ENCODE measurements around the gene PLOD1. TPM values are rescaled to one million over a fixed set of nuclear protein-coding genes. Genes with fewer than 3 reads are reported as not detected.

PLOD1 gene
- total RNA-seq, 1 experiment from 2014 or later, result 46.9 TPM

DNA sequence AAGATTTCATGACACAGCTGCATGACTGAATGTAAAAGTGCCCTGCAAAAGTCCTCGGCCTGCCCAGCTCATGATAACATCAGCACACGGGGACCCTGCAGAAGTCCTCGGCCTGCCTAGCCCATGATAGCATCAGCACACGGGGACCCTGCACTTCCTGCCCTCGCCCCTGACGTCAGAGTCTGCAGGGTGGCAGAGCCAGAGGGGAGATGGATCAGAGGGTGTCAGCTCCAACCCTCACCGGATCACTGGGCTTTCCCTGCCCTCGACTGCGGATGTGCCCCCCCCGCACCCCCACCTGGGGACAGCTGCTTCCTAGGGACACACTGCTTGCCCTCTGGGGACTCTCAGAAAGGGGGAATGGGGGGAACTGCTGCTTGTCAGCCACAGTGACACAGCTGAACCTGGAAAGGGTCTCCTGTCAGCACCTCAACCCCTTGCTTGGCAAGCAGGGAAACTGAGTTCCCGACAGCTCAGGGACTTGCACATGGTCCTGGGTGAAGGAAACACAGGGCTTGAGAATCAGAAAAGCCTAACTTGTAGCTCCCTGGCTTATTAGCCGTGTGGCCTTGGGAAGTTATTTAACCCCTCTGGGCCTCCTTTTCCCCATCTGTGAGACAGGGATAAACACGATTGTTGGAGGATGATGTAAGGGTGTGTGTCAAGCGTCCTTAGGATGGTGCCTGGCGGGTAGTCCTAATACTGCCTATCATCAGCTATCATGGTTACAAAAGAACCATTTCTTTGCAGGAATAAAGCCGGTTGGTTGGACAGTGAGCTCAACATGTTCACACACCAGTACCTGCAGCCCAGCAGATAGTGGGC lies 76.4 kb downstream of the PLOD1 start:
- TF ChIP-seq, protein P1, sequence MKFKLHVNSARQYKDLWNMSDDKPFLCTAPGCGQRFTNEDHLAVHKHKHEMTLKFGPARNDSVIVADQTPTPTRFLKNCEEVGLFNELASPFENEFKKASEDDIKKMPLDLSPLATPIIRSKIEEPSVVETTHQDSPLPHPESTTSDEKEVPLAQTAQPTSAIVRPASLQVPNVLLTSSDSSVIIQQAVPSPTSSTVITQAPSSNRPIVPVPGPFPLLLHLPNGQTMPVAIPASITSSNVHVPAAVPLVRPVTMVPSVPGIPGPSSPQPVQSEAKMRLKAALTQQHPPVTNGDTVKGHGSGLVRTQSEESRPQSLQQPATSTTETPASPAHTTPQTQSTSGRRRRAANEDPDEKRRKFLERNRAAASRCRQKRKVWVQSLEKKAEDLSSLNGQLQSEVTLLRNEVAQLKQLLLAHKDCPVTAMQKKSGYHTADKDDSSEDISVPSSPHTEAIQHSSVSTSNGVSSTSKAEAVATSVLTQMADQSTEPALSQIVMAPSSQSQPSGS (CRISPR knock-in tag; IDR thresholded peaks at IDR 0.05; ENCODE audit: borderline replicate concordance, low read depth), result no peak
- no peak for TF ChIP-seq KAT7 (CRISPR knock-in tag; IDR thresholded peaks at IDR 0.05; ENCODE audit: borderline replicate concordance)
- no peak for TF ChIP-seq IRF2 (CRISPR knock-in tag; IDR thresholded peaks at IDR 0.05; ENCODE audit: borderline replicate concordance, low read depth)
- no peak for TF ChIP-seq ZNF219 (CRISPR knock-in tag; IDR thresholded peaks at IDR 0.05; ENCODE audit: borderline replicate concordance)
- TF ChIP-seq, protein P2, sequence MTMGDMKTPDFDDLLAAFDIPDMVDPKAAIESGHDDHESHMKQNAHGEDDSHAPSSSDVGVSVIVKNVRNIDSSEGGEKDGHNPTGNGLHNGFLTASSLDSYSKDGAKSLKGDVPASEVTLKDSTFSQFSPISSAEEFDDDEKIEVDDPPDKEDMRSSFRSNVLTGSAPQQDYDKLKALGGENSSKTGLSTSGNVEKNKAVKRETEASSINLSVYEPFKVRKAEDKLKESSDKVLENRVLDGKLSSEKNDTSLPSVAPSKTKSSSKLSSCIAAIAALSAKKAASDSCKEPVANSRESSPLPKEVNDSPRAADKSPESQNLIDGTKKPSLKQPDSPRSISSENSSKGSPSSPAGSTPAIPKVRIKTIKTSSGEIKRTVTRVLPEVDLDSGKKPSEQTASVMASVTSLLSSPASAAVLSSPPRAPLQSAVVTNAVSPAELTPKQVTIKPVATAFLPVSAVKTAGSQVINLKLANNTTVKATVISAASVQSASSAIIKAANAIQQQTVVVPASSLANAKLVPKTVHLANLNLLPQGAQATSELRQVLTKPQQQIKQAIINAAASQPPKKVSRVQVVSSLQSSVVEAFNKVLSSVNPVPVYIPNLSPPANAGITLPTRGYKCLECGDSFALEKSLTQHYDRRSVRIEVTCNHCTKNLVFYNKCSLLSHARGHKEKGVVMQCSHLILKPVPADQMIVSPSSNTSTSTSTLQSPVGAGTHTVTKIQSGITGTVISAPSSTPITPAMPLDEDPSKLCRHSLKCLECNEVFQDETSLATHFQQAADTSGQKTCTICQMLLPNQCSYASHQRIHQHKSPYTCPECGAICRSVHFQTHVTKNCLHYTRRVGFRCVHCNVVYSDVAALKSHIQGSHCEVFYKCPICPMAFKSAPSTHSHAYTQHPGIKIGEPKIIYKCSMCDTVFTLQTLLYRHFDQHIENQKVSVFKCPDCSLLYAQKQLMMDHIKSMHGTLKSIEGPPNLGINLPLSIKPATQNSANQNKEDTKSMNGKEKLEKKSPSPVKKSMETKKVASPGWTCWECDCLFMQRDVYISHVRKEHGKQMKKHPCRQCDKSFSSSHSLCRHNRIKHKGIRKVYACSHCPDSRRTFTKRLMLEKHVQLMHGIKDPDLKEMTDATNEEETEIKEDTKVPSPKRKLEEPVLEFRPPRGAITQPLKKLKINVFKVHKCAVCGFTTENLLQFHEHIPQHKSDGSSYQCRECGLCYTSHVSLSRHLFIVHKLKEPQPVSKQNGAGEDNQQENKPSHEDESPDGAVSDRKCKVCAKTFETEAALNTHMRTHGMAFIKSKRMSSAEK (CRISPR knock-in tag; IDR thresholded peaks at IDR 0.05; ENCODE audit: borderline replicate concordance), result no peak
- TF ChIP-seq, protein P3, sequence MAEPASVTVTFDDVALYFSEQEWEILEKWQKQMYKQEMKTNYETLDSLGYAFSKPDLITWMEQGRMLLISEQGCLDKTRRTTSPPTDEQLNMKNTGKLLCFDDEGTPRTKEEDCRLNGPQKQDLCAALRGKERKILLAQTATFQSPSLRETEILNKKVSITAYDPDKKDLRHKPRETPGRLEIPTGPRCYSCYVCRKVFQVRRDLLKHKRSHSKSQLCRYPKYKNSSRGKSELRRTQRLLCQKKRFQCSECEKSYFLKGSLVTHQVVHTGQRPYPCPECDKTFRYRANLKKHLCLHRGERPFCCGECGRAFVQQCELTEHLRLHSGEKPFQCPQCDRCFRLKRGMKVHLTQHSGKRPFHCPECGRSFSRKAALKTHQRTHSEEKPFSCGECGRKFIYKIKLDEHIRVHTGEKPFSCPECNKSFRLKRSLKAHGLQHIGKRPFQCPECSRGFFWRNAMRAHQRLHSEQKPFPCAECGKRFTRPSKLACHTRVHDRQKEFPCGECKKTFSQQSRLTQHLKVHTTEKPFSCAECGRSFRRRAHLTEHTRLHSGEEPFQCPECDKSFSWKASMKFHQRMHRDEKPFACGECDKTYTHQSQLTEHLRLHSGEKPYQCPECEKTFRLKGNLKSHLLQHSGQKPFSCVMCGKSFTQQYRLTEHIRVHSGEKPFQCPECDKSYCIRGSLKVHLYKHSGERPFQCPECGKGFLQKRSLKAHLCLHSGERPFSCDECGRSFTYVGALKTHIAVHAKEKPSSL (CRISPR knock-in tag; conservative IDR thresholded peaks at IDR 0.05), result no peak
- TF ChIP-seq JAZF1 (CRISPR knock-in tag; IDR thresholded peaks at IDR 0.05), result no peak
- POLR2A ChIA-PET, result interaction anchor here (1.0 kb wide), 1 partner anchor 8 kb away, joined by 3 read pairs; the partner anchor contains the start of gene MIIP
- peaks cover 7% of the 10 kb centered on the region for H3K4me1 Mint-ChIP-seq

DNA sequence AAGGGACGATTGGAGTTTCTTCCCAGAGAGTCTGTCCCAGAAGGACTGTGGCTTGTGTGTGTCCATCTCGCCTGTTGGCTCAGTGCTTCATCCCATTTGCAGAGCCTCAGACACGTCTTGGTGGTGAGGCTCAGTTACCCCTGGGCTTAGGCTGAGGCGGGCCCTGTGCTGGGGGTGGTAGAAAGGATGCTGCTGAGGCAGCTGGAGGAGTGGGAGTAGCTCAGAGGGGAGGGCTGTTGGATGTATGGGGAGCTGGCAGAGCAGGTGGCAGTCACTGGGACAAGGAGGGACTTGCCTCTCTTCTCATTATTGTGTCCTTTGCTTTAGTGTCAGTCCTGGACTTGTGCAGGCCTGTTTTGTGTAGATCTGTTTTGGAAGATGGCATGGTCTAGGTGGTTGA lies 77.5 kb downstream of the PLOD1 start:
- no peak for ATAC-seq
- H3K36me3 Mint-ChIP-seq, result peaks cover 43% of the 10 kb centered on the region
- no peak overlapping the region for H3K27ac Mint-ChIP-seq
- peaks cover 5% of the 10 kb centered on the region for H3K9me3 Mint-ChIP-seq
- ChIA-PET POLR2A (no interaction called here), CTCF (interaction anchor here (1.3 kb wide), 1 partner anchor 19 kb away, joined by 3 read pairs; no protein-coding TSS in a partner anchor)
- DNase-seq (ENCODE audit: low spot score), result no peak
- H3K4me1 Mint-ChIP-seq, result peaks cover 7% of the 10 kb centered on the region
- H3K4me3 Mint-ChIP-seq, result no peak overlapping the region
- H3K27me3 Mint-ChIP-seq (ENCODE audit: low read depth), result no peaks in the 10 kb centered on the region; the same call in 1 of the 2 replicates
- TF ChIP-seq, protein P4, sequence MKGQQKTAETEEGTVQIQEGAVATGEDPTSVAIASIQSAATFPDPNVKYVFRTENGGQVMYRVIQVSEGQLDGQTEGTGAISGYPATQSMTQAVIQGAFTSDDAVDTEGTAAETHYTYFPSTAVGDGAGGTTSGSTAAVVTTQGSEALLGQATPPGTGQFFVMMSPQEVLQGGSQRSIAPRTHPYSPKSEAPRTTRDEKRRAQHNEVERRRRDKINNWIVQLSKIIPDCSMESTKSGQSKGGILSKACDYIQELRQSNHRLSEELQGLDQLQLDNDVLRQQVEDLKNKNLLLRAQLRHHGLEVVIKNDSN (CRISPR knock-in tag; IDR thresholded peaks at IDR 0.05), result no peak
- TF ChIP-seq ZNF232 (CRISPR knock-in tag; IDR thresholded peaks at IDR 0.05), result no peak
- no peak for TF ChIP-seq TCF7 (CRISPR knock-in tag; IDR thresholded peaks at IDR 0.05; ENCODE audit: low read depth)
- TF ChIP-seq ESRRA (CRISPR knock-in tag; IDR thresholded peaks at IDR 0.05; ENCODE audit: borderline replicate concordance), result no peak
- TF ChIP-seq, protein P5, sequence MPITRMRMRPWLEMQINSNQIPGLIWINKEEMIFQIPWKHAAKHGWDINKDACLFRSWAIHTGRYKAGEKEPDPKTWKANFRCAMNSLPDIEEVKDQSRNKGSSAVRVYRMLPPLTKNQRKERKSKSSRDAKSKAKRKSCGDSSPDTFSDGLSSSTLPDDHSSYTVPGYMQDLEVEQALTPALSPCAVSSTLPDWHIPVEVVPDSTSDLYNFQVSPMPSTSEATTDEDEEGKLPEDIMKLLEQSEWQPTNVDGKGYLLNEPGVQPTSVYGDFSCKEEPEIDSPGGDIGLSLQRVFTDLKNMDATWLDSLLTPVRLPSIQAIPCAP (CRISPR knock-in tag; IDR thresholded peaks at IDR 0.05), result no peak
- TF ChIP-seq ATF1 (CRISPR knock-in tag; IDR thresholded peaks at IDR 0.05), result no peak
- TF ChIP-seq, protein P6, sequence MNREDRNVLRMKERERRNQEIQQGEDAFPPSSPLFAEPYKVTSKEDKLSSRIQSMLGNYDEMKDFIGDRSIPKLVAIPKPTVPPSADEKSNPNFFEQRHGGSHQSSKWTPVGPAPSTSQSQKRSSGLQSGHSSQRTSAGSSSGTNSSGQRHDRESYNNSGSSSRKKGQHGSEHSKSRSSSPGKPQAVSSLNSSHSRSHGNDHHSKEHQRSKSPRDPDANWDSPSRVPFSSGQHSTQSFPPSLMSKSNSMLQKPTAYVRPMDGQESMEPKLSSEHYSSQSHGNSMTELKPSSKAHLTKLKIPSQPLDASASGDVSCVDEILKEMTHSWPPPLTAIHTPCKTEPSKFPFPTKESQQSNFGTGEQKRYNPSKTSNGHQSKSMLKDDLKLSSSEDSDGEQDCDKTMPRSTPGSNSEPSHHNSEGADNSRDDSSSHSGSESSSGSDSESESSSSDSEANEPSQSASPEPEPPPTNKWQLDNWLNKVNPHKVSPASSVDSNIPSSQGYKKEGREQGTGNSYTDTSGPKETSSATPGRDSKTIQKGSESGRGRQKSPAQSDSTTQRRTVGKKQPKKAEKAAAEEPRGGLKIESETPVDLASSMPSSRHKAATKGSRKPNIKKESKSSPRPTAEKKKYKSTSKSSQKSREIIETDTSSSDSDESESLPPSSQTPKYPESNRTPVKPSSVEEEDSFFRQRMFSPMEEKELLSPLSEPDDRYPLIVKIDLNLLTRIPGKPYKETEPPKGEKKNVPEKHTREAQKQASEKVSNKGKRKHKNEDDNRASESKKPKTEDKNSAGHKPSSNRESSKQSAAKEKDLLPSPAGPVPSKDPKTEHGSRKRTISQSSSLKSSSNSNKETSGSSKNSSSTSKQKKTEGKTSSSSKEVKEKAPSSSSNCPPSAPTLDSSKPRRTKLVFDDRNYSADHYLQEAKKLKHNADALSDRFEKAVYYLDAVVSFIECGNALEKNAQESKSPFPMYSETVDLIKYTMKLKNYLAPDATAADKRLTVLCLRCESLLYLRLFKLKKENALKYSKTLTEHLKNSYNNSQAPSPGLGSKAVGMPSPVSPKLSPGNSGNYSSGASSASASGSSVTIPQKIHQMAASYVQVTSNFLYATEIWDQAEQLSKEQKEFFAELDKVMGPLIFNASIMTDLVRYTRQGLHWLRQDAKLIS (CRISPR knock-in tag; IDR thresholded peaks at IDR 0.05; ENCODE audit: borderline replicate concordance), result no peak
- TF ChIP-seq, protein P7, sequence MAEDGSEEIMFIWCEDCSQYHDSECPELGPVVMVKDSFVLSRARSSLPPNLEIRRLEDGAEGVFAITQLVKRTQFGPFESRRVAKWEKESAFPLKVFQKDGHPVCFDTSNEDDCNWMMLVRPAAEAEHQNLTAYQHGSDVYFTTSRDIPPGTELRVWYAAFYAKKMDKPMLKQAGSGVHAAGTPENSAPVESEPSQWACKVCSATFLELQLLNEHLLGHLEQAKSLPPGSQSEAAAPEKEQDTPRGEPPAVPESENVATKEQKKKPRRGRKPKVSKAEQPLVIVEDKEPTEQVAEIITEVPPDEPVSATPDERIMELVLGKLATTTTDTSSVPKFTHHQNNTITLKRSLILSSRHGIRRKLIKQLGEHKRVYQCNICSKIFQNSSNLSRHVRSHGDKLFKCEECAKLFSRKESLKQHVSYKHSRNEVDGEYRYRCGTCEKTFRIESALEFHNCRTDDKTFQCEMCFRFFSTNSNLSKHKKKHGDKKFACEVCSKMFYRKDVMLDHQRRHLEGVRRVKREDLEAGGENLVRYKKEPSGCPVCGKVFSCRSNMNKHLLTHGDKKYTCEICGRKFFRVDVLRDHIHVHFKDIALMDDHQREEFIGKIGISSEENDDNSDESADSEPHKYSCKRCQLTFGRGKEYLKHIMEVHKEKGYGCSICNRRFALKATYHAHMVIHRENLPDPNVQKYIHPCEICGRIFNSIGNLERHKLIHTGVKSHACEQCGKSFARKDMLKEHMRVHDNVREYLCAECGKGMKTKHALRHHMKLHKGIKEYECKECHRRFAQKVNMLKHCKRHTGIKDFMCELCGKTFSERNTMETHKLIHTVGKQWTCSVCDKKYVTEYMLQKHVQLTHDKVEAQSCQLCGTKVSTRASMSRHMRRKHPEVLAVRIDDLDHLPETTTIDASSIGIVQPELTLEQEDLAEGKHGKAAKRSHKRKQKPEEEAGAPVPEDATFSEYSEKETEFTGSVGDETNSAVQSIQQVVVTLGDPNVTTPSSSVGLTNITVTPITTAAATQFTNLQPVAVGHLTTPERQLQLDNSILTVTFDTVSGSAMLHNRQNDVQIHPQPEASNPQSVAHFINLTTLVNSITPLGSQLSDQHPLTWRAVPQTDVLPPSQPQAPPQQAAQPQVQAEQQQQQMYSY (CRISPR knock-in tag; IDR thresholded peaks at IDR 0.05), result no peak

More for the DNA sequence above, 76.4 kb downstream of the PLOD1 start:
- CTCF ChIA-PET, result interaction anchor here (1.3 kb wide), 1 partner anchor 20 kb away, joined by 3 read pairs; no protein-coding TSS in a partner anchor
- DNase-seq (ENCODE audit: low spot score) (no peak), ATAC-seq (no peak)
- Mint-ChIP-seq H3K27ac (no peak overlapping the region), H3K36me3 (peaks cover 53% of the 10 kb centered on the region), H3K4me3 (no peak overlapping the region), H3K27me3 (ENCODE audit: low read depth) (no peaks in the 10 kb centered on the region), H3K9me3 (peaks cover 5% of the 10 kb centered on the region)

Measured in WTC11 (cell line).